GM12891 (cell line): ENCODE measurements around the gene GDPD4.

Source experiments
- DNase-seq: peaks from one replicate; pipeline ENCODE4 v3.0.0; 2011; ENCODE audit warnings: low spot score; ENCODE audit not compliant: insufficient read length
- FAIRE-seq: peaks from 2 replicates; lab custom pipeline; 2011; peaks lifted over from hg19 to GRCh38; lab: Jason Lieb, UNC
- PAX5 ChIP-seq: IDR thresholded peaks from 2 replicates; pipeline ENCODE4 v1.6.1; 2011; ENCODE audit warnings: low read length, moderate library complexity, mild to moderate bottlenecking; ENCODE audit not compliant: insufficient read depth, severe bottlenecking
- POLR2A ChIP-seq: IDR thresholded peaks from 2 replicates; pipeline ENCODE4 v1.6.1; 2011; ENCODE audit warnings: low read depth, low read length, control low read depth
- POLR2AphosphoS5 ChIP-seq: IDR thresholded peaks from 2 replicates; pipeline ENCODE4 v1.6.1; 2011; ENCODE audit warnings: low read depth, low read length, control low read depth
- POU2F2 ChIP-seq: IDR thresholded peaks from 2 replicates; pipeline ENCODE4 v1.6.1; 2011; ENCODE audit warnings: low read depth, mild to moderate bottlenecking, control low read depth, low read length, moderate library complexity
- SPI1 ChIP-seq: IDR thresholded peaks from 2 replicates; pipeline ENCODE4 v1.6.1; 2011; ENCODE audit warnings: low read depth, low read length, control low read depth
- TAF1 ChIP-seq: IDR thresholded peaks from 2 replicates; pipeline ENCODE4 v1.6.1; 2011; ENCODE audit warnings: low read depth, low read length, control low read depth

The GDPD4 gene

DNA sequence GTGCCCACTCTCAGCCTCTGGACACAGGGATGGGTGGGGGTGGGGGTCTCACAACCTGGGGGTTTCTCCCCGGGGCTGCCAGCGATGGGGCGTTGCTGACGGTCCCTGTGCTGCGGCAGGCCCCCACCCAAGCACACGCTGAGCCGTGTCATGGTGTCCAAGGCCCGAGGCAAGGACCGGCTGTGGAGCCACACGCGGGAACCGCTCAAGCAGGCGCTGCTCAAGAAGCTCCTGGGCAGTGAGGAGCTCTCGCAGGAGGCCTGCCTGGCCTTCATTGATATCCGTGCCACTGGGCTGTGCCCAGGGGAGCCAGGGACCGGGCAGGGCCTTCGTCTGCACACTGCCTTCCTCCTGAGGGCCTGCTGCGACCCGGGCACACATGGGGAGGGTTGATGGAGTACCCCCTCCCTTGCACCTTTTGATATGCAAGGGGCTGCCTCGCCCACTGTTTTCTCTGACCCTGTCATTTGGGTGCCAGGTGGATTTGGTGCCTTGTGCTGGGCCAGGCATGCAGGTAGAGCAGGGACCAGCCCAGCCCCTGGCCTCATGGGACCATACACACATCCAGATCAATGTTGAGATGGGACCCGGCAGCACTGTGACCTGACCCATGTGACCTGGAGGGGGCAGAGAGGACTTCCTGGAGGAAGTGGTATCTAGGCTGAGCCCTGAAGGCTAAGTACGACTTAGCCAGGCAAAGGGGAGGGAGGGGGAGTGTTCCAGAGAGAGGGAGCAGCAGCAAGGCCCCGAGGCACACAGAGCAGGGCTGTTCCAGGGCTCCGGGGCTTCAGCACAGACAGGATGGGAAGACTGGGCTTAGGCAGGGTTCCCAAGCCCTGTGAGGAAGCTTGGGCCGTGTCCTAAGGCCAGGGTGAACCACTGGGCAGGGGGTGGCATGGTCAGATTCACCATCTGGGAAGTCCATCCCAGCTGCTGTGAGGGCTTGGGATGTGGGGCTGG lies 98.3 kb downstream of the GDPD4 start:
- no peak for TF ChIP-seq POLR2A
- no peak for TF ChIP-seq SPI1
- no peak for TF ChIP-seq POU2F2
- no peak for TF ChIP-seq PAX5
- no peak for TF ChIP-seq POLR2AphosphoS5
- no peak for TF ChIP-seq TAF1
- FAIRE-seq (no peak), DNase-seq (no peak)

DNA sequence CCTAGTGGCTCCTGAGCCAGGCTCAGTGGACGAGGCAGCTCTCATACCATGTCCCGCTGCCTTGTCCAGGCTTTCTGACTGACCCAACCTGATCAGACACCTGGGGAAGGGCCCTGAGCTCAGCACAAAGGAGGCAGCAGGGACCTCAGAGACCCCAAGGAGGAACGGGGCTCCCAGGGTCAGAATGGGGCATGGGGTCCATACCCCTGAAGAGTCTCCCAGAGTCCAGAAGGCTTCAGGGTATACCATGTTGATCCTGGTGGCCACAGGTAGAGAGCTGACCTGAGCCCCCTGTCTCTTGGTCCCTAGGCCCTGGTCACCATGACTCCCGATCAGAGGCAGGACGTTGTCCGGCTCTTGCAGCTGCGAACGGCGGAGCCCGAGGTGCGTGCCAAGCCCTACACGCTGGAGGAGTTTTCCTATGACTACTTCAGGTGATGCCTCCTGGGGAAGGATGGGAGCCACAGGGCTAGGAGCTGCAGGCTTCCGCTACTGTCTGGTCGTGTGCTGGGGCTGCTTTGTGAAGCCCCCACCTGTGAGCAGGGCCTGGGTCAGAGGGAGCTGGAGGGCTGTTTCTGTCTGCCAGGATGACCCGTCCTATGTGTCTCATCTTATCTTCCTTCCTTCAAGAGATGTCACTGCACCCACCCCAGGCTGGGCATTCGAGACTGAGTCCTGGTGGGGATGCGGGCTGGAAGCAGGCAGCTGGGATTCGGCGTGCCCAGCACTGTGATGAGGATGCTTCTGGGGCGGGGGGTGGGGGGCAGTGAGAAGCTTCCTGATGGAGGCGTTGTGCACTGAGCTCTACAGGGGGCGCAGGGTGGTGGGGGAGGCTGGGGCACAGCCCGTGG lies 99.3 kb downstream of the GDPD4 start:
- TF ChIP-seq SPI1: no peak
- no peak for TF ChIP-seq POLR2AphosphoS5
- no peak for TF ChIP-seq POU2F2
- TF ChIP-seq PAX5: no peak
- TF ChIP-seq POLR2A: no peak
- no peak for TF ChIP-seq TAF1
- DNase-seq (no peak), FAIRE-seq (no peak)

DNA sequence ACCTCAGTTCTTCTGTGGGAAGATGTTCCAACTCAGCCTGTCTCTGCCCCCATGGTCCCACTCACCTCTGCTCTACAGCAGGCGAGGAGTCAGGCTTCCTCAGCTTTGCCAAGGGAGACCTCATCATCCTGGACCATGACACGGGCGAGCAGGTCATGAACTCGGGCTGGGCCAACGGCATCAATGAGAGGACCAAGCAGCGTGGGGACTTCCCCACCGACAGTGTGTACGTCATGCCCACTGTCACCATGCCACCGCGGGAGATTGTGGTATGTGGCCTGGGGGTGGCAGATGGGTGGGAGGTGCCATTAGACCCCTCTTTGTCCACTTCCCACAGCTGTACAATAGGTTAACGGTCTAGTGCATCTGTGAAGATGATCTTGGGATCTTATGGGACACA lies 100.1 kb downstream of the GDPD4 start:
- TF ChIP-seq POLR2AphosphoS5 (no peak), POU2F2 (no peak), PAX5 (no peak), POLR2A (no peak), TAF1 (no peak), SPI1 (no peak)
- FAIRE-seq (no peak), DNase-seq (no peak)

DNA sequence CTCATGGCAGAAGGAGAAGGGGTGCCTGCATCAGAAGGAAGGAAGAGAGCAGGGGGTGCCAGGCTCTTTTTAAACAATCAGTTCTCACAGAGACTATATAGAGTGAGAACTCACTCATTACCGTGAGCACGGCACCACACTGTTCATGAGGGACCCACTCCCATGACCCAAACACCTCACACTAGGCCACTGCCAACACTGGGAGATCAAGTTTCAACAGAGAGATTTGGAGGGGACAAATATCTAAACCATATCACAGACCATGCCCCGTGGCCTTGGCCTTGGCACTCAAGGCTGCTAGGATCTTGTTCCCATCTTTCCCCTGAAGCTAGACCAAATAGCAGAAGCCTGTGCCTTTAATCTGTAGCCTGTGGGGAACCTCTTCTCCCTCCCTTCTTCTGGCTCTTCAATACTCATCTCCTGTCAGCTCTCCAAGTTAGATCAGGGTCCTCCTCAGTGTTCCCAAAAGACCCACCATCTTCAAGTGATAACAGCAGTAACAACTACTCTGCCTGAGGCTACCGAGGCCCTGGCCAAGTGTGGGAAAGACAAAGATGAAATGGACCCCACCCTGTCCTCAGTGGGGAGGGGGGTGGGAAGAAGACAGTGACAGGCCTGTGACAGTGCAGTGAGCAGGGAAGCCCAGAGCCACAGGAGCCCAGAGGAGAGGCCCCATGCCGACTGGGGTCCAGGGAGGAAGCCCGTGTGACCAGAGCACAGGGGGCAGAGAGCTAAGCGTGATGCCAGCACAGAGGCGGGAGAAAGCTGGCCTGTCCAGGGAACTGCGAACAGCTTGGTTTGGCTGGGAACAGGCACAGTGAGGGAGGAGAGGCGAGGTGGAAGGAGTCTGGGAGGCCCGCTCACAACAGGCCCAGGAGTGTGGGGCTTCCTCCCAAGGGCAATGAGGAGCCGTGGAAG lies 100.9 kb downstream of the GDPD4 start:
- DNase-seq: no peak
- TF ChIP-seq PAX5: no peak
- FAIRE-seq: no peak

DNA sequence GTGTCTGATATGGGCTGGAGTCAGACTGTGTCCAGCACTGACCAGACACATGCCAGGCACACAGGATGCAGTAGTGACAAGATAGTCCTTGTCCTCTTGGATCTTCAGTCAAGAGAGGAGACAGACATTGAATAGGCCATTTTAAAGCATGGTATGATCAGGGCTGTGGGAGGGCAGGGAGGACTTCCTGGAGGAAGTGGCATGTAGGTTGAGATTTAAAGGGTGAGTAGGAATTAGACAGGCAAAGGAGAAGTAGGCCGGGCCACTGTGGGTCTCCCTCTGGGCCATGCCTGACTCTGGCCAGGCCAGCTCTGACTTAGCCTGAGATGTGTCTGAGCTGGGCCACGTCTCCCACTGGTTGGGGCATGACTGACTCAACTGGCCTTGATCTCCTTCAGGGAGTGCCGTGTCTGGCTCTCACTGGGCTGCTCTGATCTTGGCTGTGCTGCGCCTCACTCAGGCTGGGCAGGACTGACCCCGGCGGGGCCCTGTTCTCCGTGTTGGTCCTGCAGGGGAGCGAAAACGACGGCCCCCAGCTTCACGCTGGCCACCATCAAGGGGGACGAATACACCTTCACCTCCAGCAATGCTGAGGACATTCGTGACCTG lies 102.2 kb downstream of the GDPD4 start:
- DNase-seq: no peak
- TF ChIP-seq POLR2A (no peak), POU2F2 (no peak), SPI1 (no peak), TAF1 (no peak), POLR2AphosphoS5 (no peak), PAX5 (no peak)
- FAIRE-seq: no peak

DNA sequence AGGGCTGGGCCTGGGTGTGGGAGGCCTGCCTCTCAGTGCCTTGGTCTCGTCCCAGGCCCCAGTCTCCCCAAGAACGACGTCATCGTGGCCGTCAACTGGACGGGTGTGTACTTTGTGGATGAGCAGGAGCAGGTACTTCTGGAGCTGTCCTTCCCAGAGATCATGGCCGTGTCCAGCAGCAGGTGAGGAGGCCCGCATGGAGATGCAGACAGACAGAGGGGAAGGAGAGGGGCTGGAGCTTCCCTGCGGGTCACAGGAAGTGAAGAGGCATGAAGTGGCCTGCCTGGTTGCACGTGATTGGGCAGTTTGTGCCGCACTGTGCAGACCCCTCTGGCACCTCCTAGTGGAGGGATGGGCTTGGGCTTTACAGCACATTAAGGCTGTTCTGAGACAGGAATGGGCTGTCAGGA lies 103.0 kb downstream of the GDPD4 start:
- FAIRE-seq: peak; percentile 72
- no peak for TF ChIP-seq POLR2AphosphoS5
- DNase-seq: peak; percentile 64

DNA sequence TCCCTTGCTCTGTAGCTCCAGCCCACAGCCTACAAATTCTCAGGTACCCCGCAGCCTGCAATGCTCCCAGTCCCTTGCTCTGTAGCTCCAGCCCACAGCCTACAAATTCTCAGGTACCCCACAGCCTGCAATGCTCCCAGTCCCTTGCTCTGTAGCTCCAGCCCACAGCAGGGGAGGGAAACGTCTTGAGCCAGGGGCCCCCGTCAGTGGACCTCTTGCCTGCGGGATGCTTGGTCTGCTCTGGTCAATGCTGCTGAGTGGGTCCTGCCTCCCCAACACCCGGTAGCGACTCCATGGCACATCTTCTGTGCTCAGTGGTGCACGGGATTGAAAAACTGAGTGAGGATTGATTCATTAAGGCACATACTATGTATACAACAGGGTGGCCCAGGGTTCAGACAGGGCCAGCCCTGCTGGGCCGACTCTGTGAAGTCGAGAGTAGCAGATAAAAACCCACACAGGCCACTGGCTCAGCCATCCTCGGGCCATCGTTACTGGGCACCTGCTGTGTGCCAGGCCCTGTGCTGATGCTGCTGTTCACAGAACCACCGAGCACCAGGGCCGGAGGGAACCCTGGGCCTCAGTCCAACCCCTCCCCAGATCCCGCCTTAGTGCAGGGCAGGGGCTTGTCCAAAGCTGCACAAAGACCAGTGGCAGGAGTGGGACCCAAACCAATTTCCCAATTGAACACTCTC lies 103.7 kb downstream of the GDPD4 start:
- TF ChIP-seq POLR2A: no peak
- TF ChIP-seq POLR2AphosphoS5: no peak
- no peak for TF ChIP-seq SPI1
- no peak for TF ChIP-seq POU2F2
- no peak for TF ChIP-seq PAX5
- TF ChIP-seq TAF1: no peak
- DNase-seq (no peak), FAIRE-seq (no peak)

DNA sequence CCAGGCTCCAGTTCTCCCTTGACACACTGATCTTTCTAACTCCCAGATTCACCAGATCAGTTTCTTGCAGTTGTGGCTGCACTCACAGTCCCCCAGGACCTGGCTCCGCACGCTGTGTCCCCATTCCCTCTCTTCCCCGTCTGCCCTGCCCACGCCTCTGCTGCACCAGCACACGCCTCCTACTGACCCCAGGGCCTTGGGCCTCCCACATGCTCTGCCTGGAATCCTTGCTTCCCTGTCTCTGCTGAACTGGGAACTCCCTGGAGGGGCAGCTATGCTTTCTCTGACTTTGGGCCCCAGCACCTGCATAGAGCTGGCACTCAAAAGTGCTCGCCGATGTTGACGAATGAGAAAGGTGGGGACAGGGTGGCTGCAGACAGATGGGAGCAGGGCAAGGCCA lies 104.5 kb downstream of the GDPD4 start:
- FAIRE-seq (no peak), DNase-seq (no peak)
- TF ChIP-seq POLR2A (no peak), PAX5 (no peak), TAF1 (no peak), POLR2AphosphoS5 (no peak), SPI1 (no peak), POU2F2 (no peak)
